ENCODE measurements around the gene ZBTB22.
A peak's percentile ranks its signal among the peaks of the same experiment; 100 is the strongest.

Gene ZBTB22

GRCh38 chr6:33320315-33321181 lies 3.0 kb upstream of the ZBTB22 start:
- Histone ChIP-seq H3K27me3 (ENCODE audit: insufficient read depth, low read length) (no peaks in the 10 kb centered on the region), H3K9me3 (ENCODE audit: low read length) (no peaks in the 10 kb centered on the region), H3K4me3 (ENCODE audit: low read length) (no peak overlapping the region), H2AFZ (ENCODE audit: low read depth, low read length) (no peak overlapping the region), H3K36me3 (ENCODE audit: insufficient read depth, low read length) (peaks cover 39% of the 10 kb centered on the region), H3K4me1 (ENCODE audit: insufficient read depth, low read length) (peaks cover 49% of the 10 kb centered on the region)

- H3K4me3 ChIP-seq (ENCODE audit: low read length), result no peak overlapping the region
- H3K36me3 ChIP-seq (ENCODE audit: insufficient read depth, low read length), result peaks cover 40% of the 10 kb centered on the region
- peaks cover 51% of the 10 kb centered on the region for H3K4me1 ChIP-seq (ENCODE audit: insufficient read depth, low read length)
- H3K27me3 ChIP-seq (ENCODE audit: insufficient read depth, low read length), result no peaks in the 10 kb centered on the region
- H3K9me3 ChIP-seq (ENCODE audit: low read length), result no peaks in the 10 kb centered on the region
- no peak overlapping the region for H2AFZ ChIP-seq (ENCODE audit: low read depth, low read length)
Observed at GRCh38 chr6:33319939-33320314, 2.4 kb upstream of the ZBTB22 start.

GRCh38 chr6:33318426-33319073 lies 1.0 kb upstream of the ZBTB22 start:
- H3K9me3 ChIP-seq (ENCODE audit: low read length), result no peaks in the 10 kb centered on the region
- peak overlapping the region; percentile 66 for H3K4me3 ChIP-seq (ENCODE audit: low read length)
- no peaks in the 10 kb centered on the region for H3K27me3 ChIP-seq (ENCODE audit: insufficient read depth, low read length)
- H3K4me1 ChIP-seq (ENCODE audit: insufficient read depth, low read length), result peaks cover 52% of the 10 kb centered on the region
- H2AFZ ChIP-seq (ENCODE audit: low read depth, low read length), result peak overlapping the region; percentile 54
- peaks cover 40% of the 10 kb centered on the region for H3K36me3 ChIP-seq (ENCODE audit: insufficient read depth, low read length)

- H3K36me3 ChIP-seq (ENCODE audit: insufficient read depth, low read length), result peaks cover 40% of the 10 kb centered on the region
- H3K9me3 ChIP-seq (ENCODE audit: low read length), result no peaks in the 10 kb centered on the region
- no peaks in the 10 kb centered on the region for H3K27me3 ChIP-seq (ENCODE audit: insufficient read depth, low read length)
- peak overlapping the region; percentile 66 for H3K4me3 ChIP-seq (ENCODE audit: low read length)
- peaks cover 57% of the 10 kb centered on the region for H3K4me1 ChIP-seq (ENCODE audit: insufficient read depth, low read length)
- H2AFZ ChIP-seq (ENCODE audit: low read depth, low read length), result no peak overlapping the region
Observed at GRCh38 chr6:33317419-33317668, 200 bp downstream of the ZBTB22 start.

- H3K4me3 ChIP-seq (ENCODE audit: low read length), result peak overlapping the region; percentile 66
- H2AFZ ChIP-seq (ENCODE audit: low read depth, low read length), result no peak overlapping the region
- no peaks in the 10 kb centered on the region for H3K9me3 ChIP-seq (ENCODE audit: low read length)
- H3K27me3 ChIP-seq (ENCODE audit: insufficient read depth, low read length), result no peaks in the 10 kb centered on the region
- peaks cover 40% of the 10 kb centered on the region for H3K36me3 ChIP-seq (ENCODE audit: insufficient read depth, low read length)
- H3K4me1 ChIP-seq (ENCODE audit: insufficient read depth, low read length), result peaks cover 56% of the 10 kb centered on the region
Observed at GRCh38 chr6:33316603-33317418, 733 bp downstream of the ZBTB22 start.

GRCh38 chr6:33315793-33316602 lies 1.5 kb downstream of the ZBTB22 start:
- Histone ChIP-seq H3K27me3 (ENCODE audit: insufficient read depth, low read length) (no peaks in the 10 kb centered on the region), H3K4me1 (ENCODE audit: insufficient read depth, low read length) (peaks cover 48% of the 10 kb centered on the region), H3K36me3 (ENCODE audit: insufficient read depth, low read length) (peaks cover 35% of the 10 kb centered on the region), H3K4me3 (ENCODE audit: low read length) (no peak overlapping the region), H2AFZ (ENCODE audit: low read depth, low read length) (no peak overlapping the region), H3K9me3 (ENCODE audit: low read length) (no peaks in the 10 kb centered on the region)

GRCh38 chr6:33314943-33315792 lies 2.4 kb downstream of the ZBTB22 start:
- Histone ChIP-seq H3K4me1 (ENCODE audit: insufficient read depth, low read length) (peaks cover 44% of the 10 kb centered on the region), H3K27me3 (ENCODE audit: insufficient read depth, low read length) (no peaks in the 10 kb centered on the region), H3K9me3 (ENCODE audit: low read length) (no peaks in the 10 kb centered on the region), H2AFZ (ENCODE audit: low read depth, low read length) (no peak overlapping the region), H3K36me3 (ENCODE audit: insufficient read depth, low read length) (peaks cover 27% of the 10 kb centered on the region), H3K4me3 (ENCODE audit: low read length) (no peak overlapping the region)

GRCh38 chr6:33314515-33314942 lies 3.0 kb downstream of the ZBTB22 start:
- H3K9me3 ChIP-seq (ENCODE audit: low read length), result no peaks in the 10 kb centered on the region
- peaks cover 38% of the 10 kb centered on the region for H3K4me1 ChIP-seq (ENCODE audit: insufficient read depth, low read length)
- no peaks in the 10 kb centered on the region for H3K27me3 ChIP-seq (ENCODE audit: insufficient read depth, low read length)
- H3K36me3 ChIP-seq (ENCODE audit: insufficient read depth, low read length), result peaks cover 21% of the 10 kb centered on the region
- no peak overlapping the region for H2AFZ ChIP-seq (ENCODE audit: low read depth, low read length)
- peak overlapping the region; percentile 79 for H3K4me3 ChIP-seq (ENCODE audit: low read length)

GRCh38 chr6:33313709-33314514 lies 3.6 kb downstream of the ZBTB22 start, which contains the start of gene TAPBP:
TSS of gene TAPBP (minus strand) at chr6:33314078. CDS start at chr6:33314041, 37 bp downstream.
- H3K27me3 ChIP-seq (ENCODE audit: insufficient read depth, low read length), result no peaks in the 10 kb centered on the region
- peak within 1 kb of the TSS; percentile 79 for H3K4me3 ChIP-seq (ENCODE audit: low read length)
- peak within 1 kb of the TSS; percentile 41 for H2AFZ ChIP-seq (ENCODE audit: low read depth, low read length)
- peaks cover 14% of the 10 kb centered on the region for H3K36me3 ChIP-seq (ENCODE audit: insufficient read depth, low read length)
- no peaks in the 10 kb centered on the region for H3K9me3 ChIP-seq (ENCODE audit: low read length)
- peaks cover 32% of the 10 kb centered on the region for H3K4me1 ChIP-seq (ENCODE audit: insufficient read depth, low read length)

- peak overlapping the region; percentile 79 for H3K4me3 ChIP-seq (ENCODE audit: low read length)
- H3K4me1 ChIP-seq (ENCODE audit: insufficient read depth, low read length), result peaks cover 25% of the 10 kb centered on the region
- H2AFZ ChIP-seq (ENCODE audit: low read depth, low read length), result peak overlapping the region; percentile 41
- no peaks in the 10 kb centered on the region for H3K27me3 ChIP-seq (ENCODE audit: insufficient read depth, low read length)
- H3K9me3 ChIP-seq (ENCODE audit: low read length), result no peaks in the 10 kb centered on the region
- H3K36me3 ChIP-seq (ENCODE audit: insufficient read depth, low read length), result peaks cover 10% of the 10 kb centered on the region
Observed at GRCh38 chr6:33313105-33313708, 4.3 kb downstream of the ZBTB22 start.

Data from neuron (in vitro differentiated cells).